Measurements from ENCODE around the gene PCNX2. TPM values are rescaled to one million over a fixed set of nuclear protein-coding genes. Genes with fewer than 3 reads are reported as not detected.

The PCNX2 gene
- total and polyA plus RNA-seq, 2 of the 8 experiments (the other 6 are each of a cell fraction or from before 2014, with no cell fraction given), result 46.1 to 57.6 TPM

DNA sequence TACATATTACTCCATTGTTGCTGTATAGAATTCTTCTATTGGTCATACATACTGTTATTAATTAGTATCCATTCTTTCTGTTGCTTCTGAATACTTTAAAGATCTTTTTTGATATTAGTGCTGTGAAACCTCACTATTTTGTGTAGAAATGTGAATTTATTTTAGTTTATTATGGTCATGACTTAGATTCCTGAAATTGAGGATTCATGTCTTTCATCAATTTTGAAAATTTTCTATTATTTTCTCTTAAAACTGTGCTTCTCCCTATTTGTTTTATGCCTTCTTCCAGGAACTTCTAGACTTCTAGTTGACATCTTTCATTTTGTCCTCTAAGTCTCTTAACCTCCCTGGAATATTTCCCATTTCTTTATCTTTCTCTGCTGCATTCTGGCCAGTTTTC is 232.1 kb downstream of the PCNX2 start:
- H3K14ac ChIP-seq (ENCODE audit: insufficient read length), result no peak overlapping the region
- H3K36me3 ChIP-seq (ENCODE audit: control insufficient read depth in 2 of 4, insufficient read depth in 4 of 4, low read length in 3 of 4), result no peaks in the 10 kb centered on the region; a peak in 3 of 8 replicates
- DNase-seq (ENCODE audit: low read depth in 1 of 2, low spot score in 2 of 2), result no peak
- no peak overlapping the region for H3K18ac ChIP-seq (ENCODE audit: extremely low read depth, low read length)
- H3K23ac ChIP-seq (ENCODE audit: insufficient read length), result no peak overlapping the region
- TF ChIP-seq POLR2A (IDR thresholded peaks at IDR 0.05; ENCODE audit: control extremely low read depth in 1 of 2, low read depth in 2 of 2, low read length in 2 of 2), result no peak
- TF ChIP-seq JUN (IDR thresholded peaks at IDR 0.05; ENCODE audit: low read depth, low read length), result no peak
- no peak overlapping the region for H4K91ac ChIP-seq (replicated peaks; ENCODE audit: insufficient read length, low read length)
- no peak overlapping the region for H2BK12ac ChIP-seq (ENCODE audit: low read depth, low read length)
- ChIA-PET CTCF (ENCODE audit: partially characterized antibody) (no interaction called here), POLR2A (ENCODE audit: partially characterized antibody) (no interaction called here)
- FAIRE-seq, result no peak
- no peak overlapping the region for H4K8ac ChIP-seq (ENCODE audit: extremely low read depth, insufficient read depth, low read length)
- peaks cover 0 to 4% (median 0%) of the 10 kb centered on the region in 4 experiments; a peak in 1 of 7 replicates for H3K4me1 ChIP-seq (replicated peaks in 1 of 4; ENCODE audit: control insufficient read depth in 3 of 4, insufficient read depth in 4 of 4, low read length in 3 of 4)
- no peak overlapping the region for H3K4me3 ChIP-seq (ENCODE audit: extremely low read depth in 1 of 4, insufficient read depth in 2 of 4, low read depth in 3 of 4, low read length in 4 of 4)
- no peaks in the 10 kb centered on the region for H3K27me3 ChIP-seq (replicated peaks in 1 of 4; ENCODE audit: control insufficient read depth in 3 of 4, extremely low read depth in 1 of 4, insufficient read depth in 3 of 4, low read length in 3 of 4)
- no peak overlapping the region for H2AFZ ChIP-seq (ENCODE audit: low read length)
- no peak overlapping the region for H3K27ac ChIP-seq (ENCODE audit: low read depth, low read length)
- no peak overlapping the region for H3K4me2 ChIP-seq (ENCODE audit: insufficient read depth in 1 of 2, low read depth in 2 of 2, low read length in 2 of 2)
- peaks cover 0 to 3% of the 10 kb centered on the region in 2 experiments for H4K20me1 ChIP-seq (replicated peaks in 1 of 2; ENCODE audit: control insufficient read depth in 1 of 2, insufficient read depth in 2 of 2, low read length in 2 of 2)
- H3K4ac ChIP-seq (replicated peaks; ENCODE audit: insufficient read length, low read depth, low read length), result no peak overlapping the region
- H4K5ac ChIP-seq (ENCODE audit: insufficient read length, low read depth, low read length), result no peak overlapping the region
- no peak overlapping the region for H2BK120ac ChIP-seq (replicated peaks; ENCODE audit: low read depth, low read length)
- no peak overlapping the region for H3K56ac ChIP-seq (replicated peaks; ENCODE audit: insufficient read length, low read depth, low read length)
- H3K79me1 ChIP-seq (ENCODE audit: low read depth, low read length), result no peaks in the 10 kb centered on the region
- no peak overlapping the region for H2BK20ac ChIP-seq (ENCODE audit: low read length)
- no peak overlapping the region for H2BK5ac ChIP-seq (ENCODE audit: low read depth, low read length)
- no peaks in the 10 kb centered on the region for H3K79me2 ChIP-seq (ENCODE audit: control insufficient read depth in 1 of 2, insufficient read depth in 2 of 2, low read length in 2 of 2)
- H2BK15ac ChIP-seq (ENCODE audit: low read length), result no peak overlapping the region
- no peaks in the 10 kb centered on the region for H3K23me2 ChIP-seq (ENCODE audit: low read depth, low read length)
- no peak overlapping the region for H3K9ac ChIP-seq (replicated peaks in 1 of 4; ENCODE audit: extremely low read depth in 1 of 4, low read depth in 3 of 4, low read length in 3 of 4)
- no peak overlapping the region for H2AK5ac ChIP-seq (ENCODE audit: low read depth, low read length)
- no peaks in the 10 kb centered on the region for H3K9me3 ChIP-seq (ENCODE audit: insufficient read depth in 2 of 2, low read depth in 1 of 2, low read length in 1 of 2)
